GM12865 (cell line): ENCODE results near the gene HIF1AN.

Experiments
- DNase-seq: peaks from one replicate; pipeline ENCODE4 v3.0.0; 2010; ENCODE audit warnings: low read depth
- H3K4me3 ChIP-seq: 2 replicates; pipeline ENCODE4 v1.5.1; 2011; ENCODE audit warnings: mild to moderate bottlenecking, low read depth, low read length, control low read depth
- TF ChIP-seq, protein P1 (sequence below): IDR thresholded peaks from 2 replicates; pipeline ENCODE4 v1.5.1; 2011; ENCODE audit warnings: low read length, control low read depth, low read depth, inconsistent platforms; ENCODE audit not compliant: insufficient read depth; ENCODE audit errors: missing control alignments

The HIF1AN gene

DNA sequence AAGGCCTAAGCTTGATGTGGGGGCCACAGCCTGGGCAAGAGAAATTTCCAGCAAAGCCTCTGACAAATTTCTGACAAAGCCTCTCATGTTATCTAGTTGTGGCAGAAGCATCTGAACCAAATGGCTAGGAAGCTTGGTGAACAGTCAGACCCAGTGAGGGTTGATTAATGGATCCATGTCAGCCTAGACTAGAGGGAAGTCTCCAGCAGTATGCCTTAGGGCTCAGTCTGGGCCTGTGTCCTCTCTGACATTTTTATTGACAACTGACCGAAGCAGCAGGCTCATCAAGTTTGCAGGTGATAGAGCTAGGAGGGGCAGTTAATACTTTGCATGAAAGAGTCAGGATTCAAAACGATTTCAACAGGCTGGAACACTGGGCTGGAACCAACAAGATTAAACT is 25.3 kb downstream of the HIF1AN start:
- TF ChIP-seq, protein P1, sequence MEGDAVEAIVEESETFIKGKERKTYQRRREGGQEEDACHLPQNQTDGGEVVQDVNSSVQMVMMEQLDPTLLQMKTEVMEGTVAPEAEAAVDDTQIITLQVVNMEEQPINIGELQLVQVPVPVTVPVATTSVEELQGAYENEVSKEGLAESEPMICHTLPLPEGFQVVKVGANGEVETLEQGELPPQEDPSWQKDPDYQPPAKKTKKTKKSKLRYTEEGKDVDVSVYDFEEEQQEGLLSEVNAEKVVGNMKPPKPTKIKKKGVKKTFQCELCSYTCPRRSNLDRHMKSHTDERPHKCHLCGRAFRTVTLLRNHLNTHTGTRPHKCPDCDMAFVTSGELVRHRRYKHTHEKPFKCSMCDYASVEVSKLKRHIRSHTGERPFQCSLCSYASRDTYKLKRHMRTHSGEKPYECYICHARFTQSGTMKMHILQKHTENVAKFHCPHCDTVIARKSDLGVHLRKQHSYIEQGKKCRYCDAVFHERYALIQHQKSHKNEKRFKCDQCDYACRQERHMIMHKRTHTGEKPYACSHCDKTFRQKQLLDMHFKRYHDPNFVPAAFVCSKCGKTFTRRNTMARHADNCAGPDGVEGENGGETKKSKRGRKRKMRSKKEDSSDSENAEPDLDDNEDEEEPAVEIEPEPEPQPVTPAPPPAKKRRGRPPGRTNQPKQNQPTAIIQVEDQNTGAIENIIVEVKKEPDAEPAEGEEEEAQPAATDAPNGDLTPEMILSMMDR, result no peak
- no peak for DNase-seq
- no peak overlapping the region for H3K4me3 ChIP-seq

DNA sequence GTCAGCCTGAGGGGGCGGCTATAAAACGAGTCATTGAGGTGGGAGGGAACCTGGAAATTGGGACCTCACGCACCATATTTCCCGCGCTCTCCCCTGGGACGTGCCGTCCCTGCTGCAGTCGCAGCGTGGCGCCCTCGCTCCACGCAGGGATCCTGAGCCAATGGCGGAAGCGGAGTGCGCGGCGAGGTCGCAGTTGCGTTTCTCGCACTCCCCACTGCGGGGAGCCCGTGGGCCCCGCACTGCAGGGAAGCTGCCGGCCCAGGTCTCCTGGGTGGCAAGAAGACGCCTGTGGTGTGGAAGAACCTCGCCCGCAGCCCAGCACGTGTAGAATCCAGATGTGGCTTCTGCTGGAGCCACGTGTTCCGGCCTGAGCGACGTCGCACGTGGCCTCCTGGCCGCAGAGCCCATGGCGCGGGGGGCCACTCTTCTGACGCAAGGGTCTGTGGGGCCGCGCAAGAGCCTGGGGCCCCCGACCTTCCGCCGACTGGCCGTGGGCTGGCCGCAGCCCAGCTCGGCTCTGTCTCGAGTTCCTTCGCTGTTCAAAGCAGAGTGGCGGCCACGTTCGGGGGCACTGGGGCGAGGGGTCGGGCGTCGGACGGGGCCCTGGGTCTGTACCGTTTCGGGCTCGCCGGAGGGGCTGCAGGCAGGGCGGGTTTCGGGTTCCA is 26.4 kb downstream of the HIF1AN start:
- peak; percentile 14 for DNase-seq
- H3K4me3 ChIP-seq, result no peak overlapping the region
- TF ChIP-seq, protein P1, result peak; percentile 22

DNA sequence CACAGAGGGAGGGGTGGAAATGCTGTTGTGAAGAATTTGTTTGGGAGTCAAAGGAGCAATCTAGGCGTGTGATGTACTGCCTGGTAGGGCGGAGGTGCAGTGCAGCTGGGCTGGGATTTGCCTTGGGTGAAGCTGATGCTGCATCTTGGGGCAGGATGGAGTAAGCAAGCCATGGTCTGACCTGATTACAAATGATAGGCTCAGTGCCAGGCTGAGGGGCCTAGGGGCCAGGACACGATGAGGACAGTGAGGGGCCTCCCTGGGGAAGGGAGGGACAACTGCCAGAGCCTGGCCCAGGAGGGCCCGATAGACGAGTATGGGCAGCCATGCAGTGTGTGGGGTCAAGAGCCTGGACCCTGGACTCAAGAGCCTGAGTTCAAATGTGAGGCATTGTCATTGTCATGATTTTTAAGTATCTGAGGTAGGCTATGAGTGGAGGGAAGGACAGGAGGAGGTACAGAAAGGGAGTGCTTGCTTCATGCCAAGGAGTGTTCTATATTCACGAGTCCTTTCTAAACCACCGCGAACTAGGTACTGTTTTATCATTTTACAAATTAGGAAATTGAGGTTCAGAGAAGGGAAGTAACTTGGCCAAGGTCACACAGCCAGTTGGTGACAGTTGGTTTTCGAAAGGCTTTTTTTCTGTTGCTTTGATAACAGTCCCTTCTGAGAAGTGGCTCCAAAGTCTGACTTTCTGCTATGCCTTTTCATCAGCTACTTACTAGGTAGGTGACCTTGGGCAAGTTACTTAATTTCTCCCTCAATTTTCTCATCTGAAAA is 29.7 kb downstream of the HIF1AN start:
- H3K4me3 ChIP-seq, result no peak overlapping the region
- TF ChIP-seq, protein P1, result no peak
- no peak for DNase-seq

DNA sequence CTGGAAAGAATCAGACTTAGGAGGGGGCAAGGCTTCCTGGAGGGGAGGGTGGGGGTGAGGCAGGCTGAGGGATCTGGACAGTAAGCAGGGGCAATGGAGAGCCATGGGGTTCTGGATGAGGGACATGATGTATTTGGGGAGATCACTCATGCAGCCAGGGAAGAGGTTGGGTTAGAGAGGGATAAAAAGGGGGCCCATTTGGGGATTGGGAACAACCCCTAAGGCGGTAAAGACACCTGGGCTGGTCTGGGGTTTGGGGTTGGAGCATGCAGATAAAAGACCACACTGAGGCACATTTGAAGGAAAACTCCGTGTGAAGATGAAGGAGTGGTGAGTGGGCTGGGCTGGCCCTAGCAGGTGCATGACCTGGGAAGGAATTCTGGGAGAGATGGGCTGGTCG is 30.8 kb downstream of the HIF1AN start:
- TF ChIP-seq, protein P1, result no peak
- no peak for DNase-seq
- no peak overlapping the region for H3K4me3 ChIP-seq

DNA sequence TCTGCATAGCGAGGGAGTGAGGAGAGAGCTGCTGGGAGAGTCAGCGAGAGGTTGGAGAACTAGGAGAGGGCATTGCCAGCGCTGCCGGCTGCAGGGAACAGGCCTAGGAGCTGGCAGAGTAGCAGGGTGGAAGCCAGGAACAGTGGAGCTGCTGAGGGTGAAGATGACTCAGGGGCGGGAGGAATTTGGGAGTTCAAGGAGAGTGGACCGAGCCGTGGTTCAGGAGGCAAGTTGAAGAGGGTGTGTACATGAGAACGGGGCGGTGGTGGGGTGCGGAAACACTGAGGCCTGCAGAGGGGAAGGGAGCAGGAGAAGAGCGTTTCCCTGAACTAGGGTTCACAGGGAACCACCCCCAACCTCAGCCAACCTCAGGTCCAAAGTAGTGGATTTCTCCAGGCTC is 31.5 kb downstream of the HIF1AN start:
- DNase-seq, result no peak
- H3K4me3 ChIP-seq, result no peak overlapping the region
- TF ChIP-seq, protein P1, result no peak

DNA sequence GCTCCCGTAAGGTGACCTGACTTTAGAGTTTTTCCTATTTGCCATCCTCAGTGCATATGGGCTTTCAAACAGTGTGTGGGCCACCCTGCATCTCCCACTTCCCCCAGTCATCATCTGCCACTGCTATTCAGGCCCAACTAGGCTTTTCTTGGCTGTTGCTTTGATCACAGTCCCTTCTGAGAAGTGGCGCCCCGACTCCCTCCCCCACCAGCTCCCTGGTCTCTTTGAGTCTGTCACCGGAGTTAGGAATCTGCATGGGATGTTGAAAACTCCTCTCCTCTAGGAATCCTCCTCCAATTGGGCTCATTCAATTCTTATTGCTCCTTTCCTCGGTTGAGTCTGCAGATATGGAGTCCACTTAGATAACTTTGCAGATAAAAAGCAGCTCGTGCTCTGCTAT is 32.1 kb downstream of the HIF1AN start:
- no peak overlapping the region for H3K4me3 ChIP-seq
- TF ChIP-seq, protein P1, result no peak
- DNase-seq, result no peak
